A673 (cell line): ENCODE results near the gene ZFYVE28.

ENCODE experiments used
- EZH2 ChIP-seq: fragments of 200-600 bp; sonication (generic); IDR thresholded peaks from 2 replicates; pipeline ENCODE4 v1.6.1; 2017; ENCODE audit warnings: borderline replicate concordance, low read depth, mild to moderate bottlenecking, mixed read lengths, antibody characterized with exemption, low read length; ENCODE audit not compliant: poor library complexity, severe bottlenecking
- TF ChIP-seq, protein P1 (sequence below): fragments of 300-800, 200-600 bp; sonication (generic); conservative IDR thresholded peaks from 2 replicates; pipeline ENCODE4 v1.5.1; 2017; ENCODE audit warnings: low read depth, mild to moderate bottlenecking, antibody characterized with exemption, low read length, moderate library complexity, mixed read lengths

DNA sequence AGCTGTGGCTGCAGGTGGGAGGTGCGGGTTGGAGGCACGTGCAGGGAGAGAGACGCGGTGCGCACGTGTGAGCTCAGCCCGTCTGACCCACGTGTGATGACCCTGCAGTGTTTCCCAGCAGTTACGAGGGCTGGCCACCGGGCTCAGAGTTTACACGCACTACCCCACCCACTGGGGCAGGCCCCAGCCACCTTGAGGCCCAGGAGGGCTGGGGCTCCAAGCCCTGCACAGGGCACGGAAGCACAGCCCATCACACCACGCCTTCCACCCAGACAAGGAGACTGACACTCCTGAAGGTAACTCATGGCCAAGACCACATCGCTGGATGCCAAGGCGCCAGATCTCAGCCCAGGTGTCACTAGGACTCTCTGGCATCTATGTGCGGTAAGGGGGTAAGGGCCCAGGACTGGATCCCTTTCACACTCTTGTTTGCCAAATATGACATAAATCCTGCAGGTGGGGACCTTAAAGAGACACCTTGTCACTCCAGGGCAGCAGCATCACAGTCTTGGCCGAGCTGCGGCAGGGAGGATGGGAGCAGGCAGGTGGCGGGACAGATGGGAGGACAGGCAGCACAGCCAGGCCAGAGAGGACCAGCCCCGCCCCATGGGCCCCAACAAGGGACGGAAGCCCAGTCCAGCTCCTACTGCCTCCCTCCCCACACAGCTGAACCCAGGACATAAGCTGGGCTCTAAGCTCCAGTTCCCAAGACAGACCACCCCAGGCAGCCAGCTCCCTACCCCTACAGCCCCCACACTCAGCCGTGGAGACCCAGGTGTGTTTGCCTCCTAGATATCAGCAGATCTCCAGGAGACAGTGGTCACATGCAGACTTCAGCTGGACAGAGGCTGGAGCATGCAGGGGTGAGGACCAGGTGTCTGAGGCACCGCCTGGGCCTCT, 56.8 kb downstream of the ZFYVE28 start:
- TF ChIP-seq, protein P1, sequence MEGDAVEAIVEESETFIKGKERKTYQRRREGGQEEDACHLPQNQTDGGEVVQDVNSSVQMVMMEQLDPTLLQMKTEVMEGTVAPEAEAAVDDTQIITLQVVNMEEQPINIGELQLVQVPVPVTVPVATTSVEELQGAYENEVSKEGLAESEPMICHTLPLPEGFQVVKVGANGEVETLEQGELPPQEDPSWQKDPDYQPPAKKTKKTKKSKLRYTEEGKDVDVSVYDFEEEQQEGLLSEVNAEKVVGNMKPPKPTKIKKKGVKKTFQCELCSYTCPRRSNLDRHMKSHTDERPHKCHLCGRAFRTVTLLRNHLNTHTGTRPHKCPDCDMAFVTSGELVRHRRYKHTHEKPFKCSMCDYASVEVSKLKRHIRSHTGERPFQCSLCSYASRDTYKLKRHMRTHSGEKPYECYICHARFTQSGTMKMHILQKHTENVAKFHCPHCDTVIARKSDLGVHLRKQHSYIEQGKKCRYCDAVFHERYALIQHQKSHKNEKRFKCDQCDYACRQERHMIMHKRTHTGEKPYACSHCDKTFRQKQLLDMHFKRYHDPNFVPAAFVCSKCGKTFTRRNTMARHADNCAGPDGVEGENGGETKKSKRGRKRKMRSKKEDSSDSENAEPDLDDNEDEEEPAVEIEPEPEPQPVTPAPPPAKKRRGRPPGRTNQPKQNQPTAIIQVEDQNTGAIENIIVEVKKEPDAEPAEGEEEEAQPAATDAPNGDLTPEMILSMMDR = no peak
- TF ChIP-seq EZH2 = no peak
